Measurements from ENCODE around the gene DDR2.
"Not testable (repeated sequence)": the region's sequence is repeated elsewhere in the genome, so short reads cannot be mapped to it uniquely, and the experiment has no call there.

Gene DDR2

DNA sequence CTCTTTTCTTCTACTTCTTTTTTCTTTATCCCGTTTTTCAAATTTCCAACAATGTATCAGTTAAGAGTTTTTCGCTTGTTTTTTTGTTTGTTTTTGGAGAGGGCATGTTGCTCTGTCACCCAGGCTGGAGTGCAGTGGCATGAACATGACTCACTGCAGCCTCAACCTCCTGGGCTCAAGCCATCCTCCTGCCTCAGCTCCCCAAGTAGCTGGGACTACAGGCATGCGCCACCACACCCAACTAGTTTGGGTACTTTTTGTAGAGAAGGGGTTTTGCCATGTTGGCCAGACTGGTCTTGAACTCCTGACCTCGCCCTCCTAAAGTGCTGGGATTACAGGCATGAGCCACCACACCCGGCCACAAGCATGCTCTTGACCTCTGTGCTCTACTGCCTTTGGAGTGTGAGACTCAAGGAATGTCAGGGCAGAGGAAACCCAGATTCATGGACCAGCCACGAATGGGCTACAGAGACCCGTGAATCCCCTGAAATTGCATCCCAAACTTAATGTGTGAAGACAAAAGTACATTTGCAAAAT, 93.1 kb downstream of the DDR2 start:
- H3K36me3 Mint-ChIP-seq (ENCODE audit: low read depth) = no peaks in the 10 kb centered on the region
- no peaks in the 10 kb centered on the region for H3K4me1 Mint-ChIP-seq (ENCODE audit: low read depth)
- H3K27ac Mint-ChIP-seq = no peak overlapping the region
- no peak overlapping the region for H3K4me3 Mint-ChIP-seq
- H3K9me3 Mint-ChIP-seq = no peaks in the 10 kb centered on the region
- H3K27me3 Mint-ChIP-seq (ENCODE audit: low read depth) = peaks cover 2% of the 10 kb centered on the region

- no peaks in the 10 kb centered on the region for H3K36me3 Mint-ChIP-seq (ENCODE audit: low read depth)
- no peak overlapping the region for H3K27ac Mint-ChIP-seq
- no peaks in the 10 kb centered on the region for H3K9me3 Mint-ChIP-seq
- H3K4me3 Mint-ChIP-seq = no peak overlapping the region
- H3K27me3 Mint-ChIP-seq (ENCODE audit: low read depth) = no peaks in the 10 kb centered on the region
- no peaks in the 10 kb centered on the region for H3K4me1 Mint-ChIP-seq (ENCODE audit: low read depth)
Measured at GRCh38 chr1:162726555-162726954, 94.3 kb downstream of the DDR2 start.

DNA sequence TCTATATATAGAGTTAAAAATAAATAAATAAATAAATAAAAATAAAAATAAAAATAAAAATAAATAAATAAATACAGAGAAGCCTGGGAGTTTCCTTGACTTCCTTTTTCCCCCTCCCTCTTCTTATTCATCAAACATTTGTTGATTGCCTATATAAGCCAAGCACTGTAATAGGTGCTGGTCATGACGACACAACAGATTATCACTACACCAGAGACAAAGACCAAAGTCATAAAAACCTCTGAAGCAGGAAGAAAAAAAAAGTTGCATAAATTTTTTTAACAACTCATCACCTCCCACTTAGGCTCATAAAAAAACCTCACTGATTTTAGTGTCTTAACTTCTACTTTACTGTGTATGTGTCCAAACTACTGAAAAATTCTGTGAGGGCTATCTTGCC, 95.2 kb downstream of the DDR2 start:
- not testable (repeated sequence) for H3K27me3 Mint-ChIP-seq (ENCODE audit: low read depth); H3K4me3 Mint-ChIP-seq; H3K4me1 Mint-ChIP-seq (ENCODE audit: low read depth); H3K36me3 Mint-ChIP-seq (ENCODE audit: low read depth); H3K9me3 Mint-ChIP-seq; H3K27ac Mint-ChIP-seq

- H3K27ac Mint-ChIP-seq = no peak overlapping the region
- H3K36me3 Mint-ChIP-seq (ENCODE audit: low read depth) = no peaks in the 10 kb centered on the region
- no peaks in the 10 kb centered on the region for H3K27me3 Mint-ChIP-seq (ENCODE audit: low read depth)
- no peak overlapping the region for H3K4me3 Mint-ChIP-seq
- H3K9me3 Mint-ChIP-seq = no peaks in the 10 kb centered on the region
- H3K4me1 Mint-ChIP-seq (ENCODE audit: low read depth) = no peaks in the 10 kb centered on the region
Measured at GRCh38 chr1:162728573-162728972, 96.3 kb downstream of the DDR2 start.

DNA sequence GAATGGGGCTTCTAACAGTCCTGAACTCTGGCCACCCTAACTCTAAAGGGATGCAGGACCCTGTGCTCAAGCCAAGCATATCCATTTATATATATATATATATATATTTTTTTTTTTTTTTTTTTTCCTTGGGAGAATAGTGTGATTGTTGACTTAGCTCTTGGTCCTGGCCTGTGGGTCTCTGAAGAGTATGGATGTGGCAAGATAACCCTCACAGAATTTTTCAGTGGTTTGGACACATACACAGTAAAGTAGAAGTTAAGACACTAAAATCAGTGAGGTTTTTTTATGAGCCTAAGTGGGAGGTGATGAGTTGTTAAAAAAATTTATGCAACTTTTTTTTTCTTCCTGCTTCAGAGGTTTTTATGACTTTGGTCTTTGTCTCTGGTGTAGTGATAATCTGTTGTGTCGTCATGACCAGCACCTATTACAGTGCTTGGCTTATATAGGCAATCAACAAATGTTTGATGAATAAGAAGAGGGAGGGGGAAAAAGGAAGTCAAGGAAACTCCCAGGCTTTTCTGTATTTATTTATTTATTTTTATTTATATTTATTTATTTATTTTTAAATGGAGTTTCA, 97.0 kb downstream of the DDR2 start:
- not testable (repeated sequence) for H3K4me1 Mint-ChIP-seq (ENCODE audit: low read depth); H3K27ac Mint-ChIP-seq; H3K36me3 Mint-ChIP-seq (ENCODE audit: low read depth); H3K4me3 Mint-ChIP-seq; H3K27me3 Mint-ChIP-seq (ENCODE audit: low read depth); H3K9me3 Mint-ChIP-seq

- no peaks in the 10 kb centered on the region for H3K4me1 Mint-ChIP-seq (ENCODE audit: low read depth)
- H3K36me3 Mint-ChIP-seq (ENCODE audit: low read depth) = no peaks in the 10 kb centered on the region
- no peak overlapping the region for H3K27ac Mint-ChIP-seq
- no peaks in the 10 kb centered on the region for H3K27me3 Mint-ChIP-seq (ENCODE audit: low read depth)
- H3K4me3 Mint-ChIP-seq = no peak overlapping the region
- H3K9me3 Mint-ChIP-seq = no peaks in the 10 kb centered on the region
Measured at GRCh38 chr1:162732094-162732493, 99.8 kb downstream of the DDR2 start.

GRCh38 chr1:162732566-162733335, 100.5 kb downstream of the DDR2 start:
- H3K27me3 Mint-ChIP-seq (ENCODE audit: low read depth) = no peaks in the 10 kb centered on the region
- H3K4me1 Mint-ChIP-seq (ENCODE audit: low read depth) = no peaks in the 10 kb centered on the region
- no peak overlapping the region for H3K4me3 Mint-ChIP-seq
- H3K36me3 Mint-ChIP-seq (ENCODE audit: low read depth) = no peaks in the 10 kb centered on the region
- H3K27ac Mint-ChIP-seq = no peak overlapping the region
- no peaks in the 10 kb centered on the region for H3K9me3 Mint-ChIP-seq

DNA sequence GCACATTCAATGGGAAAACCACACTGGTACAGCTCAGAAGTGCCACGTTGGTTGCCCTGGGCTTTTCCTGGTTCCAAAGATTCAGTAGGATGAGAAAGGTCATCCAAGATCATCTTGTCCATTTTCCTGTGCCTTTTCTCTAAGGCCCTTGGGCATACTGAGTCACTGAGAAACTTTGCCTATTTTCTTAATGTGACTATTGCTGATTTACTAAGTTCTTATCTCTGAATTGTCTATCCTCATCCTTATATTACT, 101.0 kb downstream of the DDR2 start:
- H3K4me1 Mint-ChIP-seq (ENCODE audit: low read depth) = no peaks in the 10 kb centered on the region
- no peaks in the 10 kb centered on the region for H3K27me3 Mint-ChIP-seq (ENCODE audit: low read depth)
- H3K9me3 Mint-ChIP-seq = no peaks in the 10 kb centered on the region
- H3K27ac Mint-ChIP-seq = no peak overlapping the region
- no peak overlapping the region for H3K4me3 Mint-ChIP-seq
- H3K36me3 Mint-ChIP-seq (ENCODE audit: low read depth) = no peaks in the 10 kb centered on the region

- Mint-ChIP-seq H3K4me1 (ENCODE audit: low read depth) (no peaks in the 10 kb centered on the region), H3K4me3 (no peak overlapping the region), H3K36me3 (ENCODE audit: low read depth) (no peaks in the 10 kb centered on the region), H3K27ac (no peak overlapping the region), H3K9me3 (no peaks in the 10 kb centered on the region), H3K27me3 (ENCODE audit: low read depth) (no peaks in the 10 kb centered on the region)
Measured at GRCh38 chr1:162734047-162734446, 101.8 kb downstream of the DDR2 start.

- no peaks in the 10 kb centered on the region for H3K9me3 Mint-ChIP-seq
- H3K36me3 Mint-ChIP-seq (ENCODE audit: low read depth) = no peaks in the 10 kb centered on the region
- no peak overlapping the region for H3K4me3 Mint-ChIP-seq
- H3K27ac Mint-ChIP-seq = no peak overlapping the region
- no peaks in the 10 kb centered on the region for H3K27me3 Mint-ChIP-seq (ENCODE audit: low read depth)
- H3K4me1 Mint-ChIP-seq (ENCODE audit: low read depth) = no peaks in the 10 kb centered on the region
Measured at GRCh38 chr1:162736184-162736583, 103.9 kb downstream of the DDR2 start.

DNA sequence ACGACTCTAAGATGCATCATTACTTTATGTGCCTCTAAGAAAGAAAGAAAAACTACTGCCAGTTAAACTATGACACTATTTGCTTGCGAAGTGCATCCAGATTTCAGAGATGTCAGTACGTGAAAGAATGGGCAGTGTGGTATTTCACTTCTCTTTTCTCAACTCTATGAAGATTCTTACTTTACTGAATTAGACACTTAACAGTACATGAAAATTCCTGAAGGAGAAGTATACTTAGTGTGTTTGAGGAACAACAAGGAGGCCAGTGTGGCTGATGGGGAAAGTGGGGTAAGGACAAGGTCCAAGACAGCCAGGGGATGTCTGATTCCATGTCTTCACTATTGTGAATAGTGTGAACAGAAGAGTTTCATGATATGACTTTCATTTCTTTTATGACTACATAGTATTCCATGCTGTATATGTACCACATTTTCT, 104.4 kb downstream of the DDR2 start:
- no peaks in the 10 kb centered on the region for H3K4me1 Mint-ChIP-seq (ENCODE audit: low read depth)
- H3K36me3 Mint-ChIP-seq (ENCODE audit: low read depth) = no peaks in the 10 kb centered on the region
- H3K9me3 Mint-ChIP-seq = no peaks in the 10 kb centered on the region
- H3K27me3 Mint-ChIP-seq (ENCODE audit: low read depth) = no peaks in the 10 kb centered on the region
- no peak overlapping the region for H3K27ac Mint-ChIP-seq
- H3K4me3 Mint-ChIP-seq = no peak overlapping the region

DNA sequence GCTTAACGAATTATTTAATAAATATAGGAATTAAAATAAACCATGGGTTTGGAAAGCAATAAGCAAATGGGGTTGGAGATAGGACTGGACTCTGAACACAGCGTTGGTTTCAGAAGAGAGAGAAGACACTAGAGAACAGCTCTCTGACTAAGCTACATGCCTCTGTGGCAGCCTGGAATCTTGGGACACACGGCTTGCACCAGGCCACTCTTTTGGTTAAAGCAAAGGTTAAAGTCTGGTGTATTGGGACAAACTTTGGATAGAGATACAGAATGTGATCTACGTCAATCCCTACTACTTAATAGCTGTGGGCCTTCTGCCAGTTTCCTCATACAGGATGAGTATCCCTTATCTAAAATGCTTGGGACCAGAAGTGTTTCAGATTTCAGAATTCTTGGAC, 108.5 kb downstream of the DDR2 start:
- no peaks in the 10 kb centered on the region for H3K27me3 Mint-ChIP-seq (ENCODE audit: low read depth)
- no peak overlapping the region for H3K27ac Mint-ChIP-seq
- no peaks in the 10 kb centered on the region for H3K9me3 Mint-ChIP-seq
- no peaks in the 10 kb centered on the region for H3K36me3 Mint-ChIP-seq (ENCODE audit: low read depth)
- no peak overlapping the region for H3K4me3 Mint-ChIP-seq
- no peaks in the 10 kb centered on the region for H3K4me1 Mint-ChIP-seq (ENCODE audit: low read depth)

GRCh38 chr1:162741574-162741973, 109.3 kb downstream of the DDR2 start:
- Mint-ChIP-seq H3K4me1 (ENCODE audit: low read depth) (no peaks in the 10 kb centered on the region), H3K9me3 (no peaks in the 10 kb centered on the region), H3K4me3 (no peak overlapping the region), H3K27me3 (ENCODE audit: low read depth) (no peaks in the 10 kb centered on the region), H3K27ac (no peak overlapping the region), H3K36me3 (ENCODE audit: low read depth) (no peaks in the 10 kb centered on the region)

GRCh38 chr1:162746264-162746942, 114.1 kb downstream of the DDR2 start:
- not testable (repeated sequence) for H3K4me1 Mint-ChIP-seq (ENCODE audit: low read depth); H3K4me3 Mint-ChIP-seq; H3K36me3 Mint-ChIP-seq (ENCODE audit: low read depth); H3K9me3 Mint-ChIP-seq; H3K27ac Mint-ChIP-seq; H3K27me3 Mint-ChIP-seq (ENCODE audit: low read depth)

DNA sequence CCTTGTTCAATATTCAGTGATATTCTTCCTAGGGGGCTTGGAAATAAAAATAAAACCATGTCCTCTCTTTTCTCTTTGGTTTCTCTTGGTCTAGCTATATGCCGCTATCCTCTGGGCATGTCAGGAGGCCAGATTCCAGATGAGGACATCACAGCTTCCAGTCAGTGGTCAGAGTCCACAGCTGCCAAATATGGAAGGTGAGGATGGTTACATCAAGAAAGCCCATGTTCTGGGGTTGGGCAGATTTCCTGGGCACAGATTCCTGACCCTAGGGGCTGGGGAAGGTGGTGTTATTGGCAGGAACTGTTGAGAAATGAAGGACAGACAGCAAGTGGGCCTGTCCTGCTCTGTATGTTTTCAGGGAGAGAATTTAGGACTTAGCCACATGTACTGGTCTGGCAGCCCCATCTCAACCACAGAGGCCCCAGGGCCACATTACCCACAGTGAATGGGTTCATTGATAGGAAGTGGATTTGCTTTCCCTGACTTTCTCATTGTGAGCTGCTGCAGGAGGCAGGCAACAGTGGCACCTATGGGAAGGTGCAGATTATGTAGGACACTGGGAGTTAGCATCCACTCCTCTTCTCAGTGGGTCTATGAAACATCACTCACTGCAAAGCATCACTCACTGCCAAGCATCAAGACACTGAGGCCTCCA, 120.9 kb downstream of the DDR2 start:
- Mint-ChIP-seq H3K27ac (no peak overlapping the region), H3K36me3 (ENCODE audit: low read depth) (no peaks in the 10 kb centered on the region), H3K27me3 (ENCODE audit: low read depth) (no peaks in the 10 kb centered on the region), H3K9me3 (no peaks in the 10 kb centered on the region), H3K4me3 (no peak overlapping the region), H3K4me1 (ENCODE audit: low read depth) (no peaks in the 10 kb centered on the region)

All from T-helper 1 cell treated with Interleukin-12 subunit alpha and Interleukin-12 subunit beta and Interleukin-4 antibody, amounts not matched to agents 30 μg/mL and 1 μg/mL, for 36 hours (primary cell).